H9 (cell line): ENCODE results near the gene NKAPL. TPM values are rescaled to one million over a fixed set of nuclear protein-coding genes. Genes with fewer than 3 reads are reported as not detected.

ENCODE experiments used
- DNase-seq: peaks from one replicate; pipeline ENCODE4 v3.0.0-alpha.2; 2017
- H2AFZ ChIP-seq: one replicate; pipeline ENCODE4 v1.6.1; 2013; ENCODE audit warnings: mild to moderate bottlenecking, low read length, control low read depth, moderate library complexity
- H2AK5ac ChIP-seq: 2 replicates; pipeline ENCODE4 v1.6.1; 2013; ENCODE audit warnings: low read length, control low read depth, mixed read lengths; ENCODE audit not compliant: insufficient read length
- H2BK120ac ChIP-seq: one replicate; pipeline ENCODE4 v1.6.1; 2013; ENCODE audit warnings: low read depth, mild to moderate bottlenecking, low read length, control low read depth, inconsistent platforms; ENCODE audit not compliant: poor library complexity, severe bottlenecking
- H2BK12ac ChIP-seq: 2 replicates; pipeline ENCODE4 v1.6.1; 2013; ENCODE audit warnings: low read length, control low read depth, mixed read lengths, low read depth; ENCODE audit not compliant: insufficient read length
- H2BK15ac ChIP-seq: 2 replicates; pipeline ENCODE4 v1.6.1; 2013; ENCODE audit warnings: low read depth, low read length, control low read depth
- H2BK20ac ChIP-seq: one replicate; pipeline ENCODE4 v1.6.1; 2013; ENCODE audit warnings: low read depth, mild to moderate bottlenecking, low read length, control low read depth, inconsistent platforms; ENCODE audit not compliant: poor library complexity, severe bottlenecking
- H2BK5ac ChIP-seq: 2 replicates; pipeline ENCODE4 v1.6.1; 2013; ENCODE audit warnings: low read length, control low read depth, mixed read lengths; ENCODE audit not compliant: insufficient read length
- H3K14ac ChIP-seq: 2 replicates; pipeline ENCODE4 v1.6.1; 2013; ENCODE audit warnings: low read length, control low read depth; ENCODE audit not compliant: insufficient read depth
- H3K18ac ChIP-seq: 2 replicates; pipeline ENCODE4 v1.6.1; 2013; ENCODE audit warnings: low read depth, mild to moderate bottlenecking, mixed read lengths, low read length, control low read depth; ENCODE audit not compliant: insufficient read length
- H3K23ac ChIP-seq: 2 replicates; pipeline ENCODE4 v1.6.1; 2013; ENCODE audit warnings: low read length, control low read depth, mixed read lengths, low read depth; ENCODE audit not compliant: insufficient read length
- H3K23me2 ChIP-seq: 2 replicates; pipeline ENCODE4 v1.6.1; 2013; ENCODE audit warnings: low read depth, mild to moderate bottlenecking, mixed read lengths, low read length, control low read depth; ENCODE audit not compliant: insufficient read length, poor library complexity, severe bottlenecking
- H3K27ac ChIP-seq: 2 replicates; pipeline ENCODE4 v1.5.1; 2013; ENCODE audit warnings: low read length, control low read depth, mixed read lengths, low read depth; ENCODE audit not compliant: insufficient read length
- H3K27me3 ChIP-seq: 2 replicates; pipeline ENCODE4 v1.6.1; 2013; ENCODE audit warnings: low read length, control low read depth, inconsistent platforms; ENCODE audit not compliant: insufficient read depth
- H3K4ac ChIP-seq: 2 replicates; pipeline ENCODE4 v1.6.1; 2013; ENCODE audit warnings: low read depth, mild to moderate bottlenecking, control low read depth, inconsistent platforms, low read length, moderate library complexity
- H3K4me1 ChIP-seq: 2 replicates; pipeline ENCODE4 v1.6.1; 2013; ENCODE audit warnings: low read length, control low read depth, inconsistent platforms; ENCODE audit not compliant: insufficient read depth
- H3K4me2 ChIP-seq: 2 replicates; pipeline ENCODE4 v1.6.1; 2013; ENCODE audit warnings: low read length, control low read depth, mixed read lengths; ENCODE audit not compliant: insufficient read length, insufficient read depth
- H3K56ac ChIP-seq: 2 replicates; pipeline ENCODE4 v1.6.1; 2013; ENCODE audit warnings: low read depth, mild to moderate bottlenecking, mixed read lengths, low read length, control low read depth; ENCODE audit not compliant: insufficient read length
- H3K79me1 ChIP-seq: 2 replicates; pipeline ENCODE4 v1.6.1; 2013; ENCODE audit warnings: low read depth, mild to moderate bottlenecking, moderate library complexity, low read length, control low read depth, inconsistent platforms; ENCODE audit not compliant: insufficient read depth, poor library complexity, severe bottlenecking
- H3K79me2 ChIP-seq: 2 replicates; pipeline ENCODE4 v1.6.1; 2013; ENCODE audit warnings: low read length, control low read depth, inconsistent platforms; ENCODE audit not compliant: insufficient read depth
- H3K9ac ChIP-seq: 2 replicates; pipeline ENCODE4 v1.6.1; 2013; ENCODE audit warnings: low read length, control low read depth, mixed read lengths; ENCODE audit not compliant: insufficient read length; ENCODE audit errors: extremely low read depth
- H3K9me3 ChIP-seq: one replicate; pipeline ENCODE4 v1.6.1; 2013; ENCODE audit warnings: low read depth, low read length, inconsistent platforms; ENCODE audit not compliant: control insufficient read depth
- H3T11ph ChIP-seq: one replicate; pipeline ENCODE4 v1.6.1; 2013; ENCODE audit warnings: mild to moderate bottlenecking, low read length, control low read depth, inconsistent platforms
- H4K20me1 ChIP-seq: one replicate; pipeline ENCODE4 v1.6.1; 2013; ENCODE audit not compliant: control insufficient read depth, insufficient read length, insufficient read depth
- H4K5ac ChIP-seq: 2 replicates; pipeline ENCODE4 v1.6.1; 2013; ENCODE audit warnings: low read depth, mild to moderate bottlenecking, mixed read lengths, low read length, control low read depth; ENCODE audit not compliant: insufficient read length
- H4K8ac ChIP-seq: replicated peaks from 2 replicates; pipeline ENCODE4 v1.6.1; 2013; ENCODE audit warnings: low read length, control low read depth, mixed read lengths, low read depth; ENCODE audit not compliant: insufficient read length
- H4K91ac ChIP-seq: 2 replicates; pipeline ENCODE4 v1.6.1; 2013; ENCODE audit warnings: low read depth, mild to moderate bottlenecking, moderate library complexity, mixed read lengths, low read length, control low read depth; ENCODE audit not compliant: insufficient read length
- H3K27ac Mint-ChIP-seq, 3 experiments: 2 replicates in 2 of 3; 3 replicates in 1 of 3; pipeline ENCODE4 v1.8.0; 2020 to 2021; ENCODE audit warnings: mixed read lengths in 3 of 3, mild to moderate bottlenecking in 1 of 3, moderate library complexity in 1 of 3
- H3K27me3 Mint-ChIP-seq: 2 replicates; pipeline ENCODE4 v1.8.0; 2021; ENCODE audit warnings: low read depth, mild to moderate bottlenecking, moderate library complexity, mixed read lengths
- H3K36me3 Mint-ChIP-seq, 3 experiments: 2 replicates in 2 of 3; 3 replicates in 1 of 3; pipeline ENCODE4 v1.8.0; 2020 to 2021; ENCODE audit warnings: low read depth in 3 of 3, mixed read lengths in 3 of 3; ENCODE audit not compliant: insufficient read depth in 1 of 3
- H3K4me1 Mint-ChIP-seq, 2 experiments: 2 replicates each; pipeline ENCODE4 v1.8.0; 2020; ENCODE audit warnings: mixed read lengths in 2 of 2
- H3K4me3 Mint-ChIP-seq, 2 experiments: 2 replicates in 1 of 2; 3 replicates in 1 of 2; pipeline ENCODE4 v1.8.0; 2020 to 2021; ENCODE audit warnings: mild to moderate bottlenecking in 2 of 2, mixed read lengths in 2 of 2, moderate library complexity in 1 of 2
- H3K9me3 Mint-ChIP-seq, 2 experiments: 2 replicates in 1 of 2; 3 replicates in 1 of 2; pipeline ENCODE4 v1.8.0; 2020; ENCODE audit warnings: mild to moderate bottlenecking in 2 of 2, mixed read lengths in 2 of 2, moderate library complexity in 1 of 2
- WGBS: extraction: QIAGEN DNeasy Blood & Tissue Kit; methylation state at CpG from one replicate; pipeline ENCODE4 v1.1.7; 2013; ENCODE audit warnings: missing lambda C conversion rate, low lambda C conversion rate, mixed read lengths; ENCODE audit not compliant: insufficient read length; ENCODE audit errors: extremely low coverage; 5-methylcytosine and 5-hydroxymethylcytosine counted together
- total RNA-seq: library from RNA; stranded (reverse); gene quantifications from 2 replicates; pipeline ENCODE4 v1.2.1, GENCODE V29; 2021
- TF ChIP-seq, protein P1 (sequence below): fragments of 200-600 bp; sonication (generic); conservative IDR thresholded peaks from 3 replicates; pipeline ENCODE4 v1.8.0; 2021; ENCODE audit warnings: antibody characterized with exemption, mild to moderate bottlenecking

Gene NKAPL
- total RNA-seq, 1 experiment from 2014 or later: not detected

DNA sequence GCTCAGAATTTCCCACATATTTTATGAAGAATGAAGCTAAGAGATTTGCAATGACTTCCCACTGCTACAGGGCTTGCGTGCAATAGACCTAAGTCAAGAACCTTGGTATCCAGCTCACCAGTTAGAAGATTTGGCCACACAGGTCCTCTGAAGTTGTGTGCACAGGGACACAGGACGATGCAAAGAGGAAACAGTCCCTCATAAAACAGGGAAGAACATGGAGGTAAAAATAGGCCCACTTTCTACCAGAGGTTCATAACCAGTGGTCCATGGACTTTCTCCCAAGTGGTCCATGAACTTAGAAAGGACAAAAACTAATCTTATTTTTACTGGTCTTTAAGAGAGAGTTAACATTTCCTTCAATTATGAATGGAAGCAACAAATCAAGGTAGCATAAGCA is 8.3 kb upstream of the NKAPL start:
- Histone ChIP-seq H2AFZ (no peak overlapping the region), H2BK12ac (no peak overlapping the region), H3K27me3 (no peaks in the 10 kb centered on the region; the same call in 1 of the 2 replicates), H2BK15ac (no peak overlapping the region), H2BK20ac (no peak overlapping the region), H3K23me2 (peaks cover 4% of the 10 kb centered on the region), H3K18ac (no peak overlapping the region), H4K91ac (no peak overlapping the region), H3K79me2 (peaks cover 3% of the 10 kb centered on the region; the same call in 1 of the 2 replicates), H4K20me1 (no peaks in the 10 kb centered on the region), H4K8ac (no peak overlapping the region), H3K79me1 (no peaks in the 10 kb centered on the region), H3K4ac (no peak overlapping the region), H3T11ph (no peak overlapping the region), H3K56ac (no peak overlapping the region), H3K23ac (no peak overlapping the region), H3K4me1 (no peaks in the 10 kb centered on the region), H4K5ac (no peak overlapping the region), H3K4me2 (peak overlapping the region; percentile 69), H3K14ac (no peak overlapping the region), H3K9me3 (no peaks in the 10 kb centered on the region), H2BK120ac (no peak overlapping the region), H3K9ac (peak overlapping the region; percentile 26), H2BK5ac (no peak overlapping the region), H3K27ac (no peak overlapping the region), H2AK5ac (no peak overlapping the region)
- DNase-seq: no peak
- TF ChIP-seq, protein P1, sequence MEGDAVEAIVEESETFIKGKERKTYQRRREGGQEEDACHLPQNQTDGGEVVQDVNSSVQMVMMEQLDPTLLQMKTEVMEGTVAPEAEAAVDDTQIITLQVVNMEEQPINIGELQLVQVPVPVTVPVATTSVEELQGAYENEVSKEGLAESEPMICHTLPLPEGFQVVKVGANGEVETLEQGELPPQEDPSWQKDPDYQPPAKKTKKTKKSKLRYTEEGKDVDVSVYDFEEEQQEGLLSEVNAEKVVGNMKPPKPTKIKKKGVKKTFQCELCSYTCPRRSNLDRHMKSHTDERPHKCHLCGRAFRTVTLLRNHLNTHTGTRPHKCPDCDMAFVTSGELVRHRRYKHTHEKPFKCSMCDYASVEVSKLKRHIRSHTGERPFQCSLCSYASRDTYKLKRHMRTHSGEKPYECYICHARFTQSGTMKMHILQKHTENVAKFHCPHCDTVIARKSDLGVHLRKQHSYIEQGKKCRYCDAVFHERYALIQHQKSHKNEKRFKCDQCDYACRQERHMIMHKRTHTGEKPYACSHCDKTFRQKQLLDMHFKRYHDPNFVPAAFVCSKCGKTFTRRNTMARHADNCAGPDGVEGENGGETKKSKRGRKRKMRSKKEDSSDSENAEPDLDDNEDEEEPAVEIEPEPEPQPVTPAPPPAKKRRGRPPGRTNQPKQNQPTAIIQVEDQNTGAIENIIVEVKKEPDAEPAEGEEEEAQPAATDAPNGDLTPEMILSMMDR: no peak
- H3K27ac Mint-ChIP-seq: no peak overlapping the region
- no peaks in the 10 kb centered on the region for H3K9me3 Mint-ChIP-seq
- peaks cover 13 to 14% of the 10 kb centered on the region in 2 experiments for H3K4me1 Mint-ChIP-seq
- peak overlapping the region; percentile 78 to 96 for H3K4me3 Mint-ChIP-seq
- peaks cover 6 to 31% (median 23%) of the 10 kb centered on the region in 3 experiments; a peak in 6 of 7 replicates for H3K36me3 Mint-ChIP-seq
- no CpG with 5 or more reads among the region's 2 CpGs for WGBS
- peaks cover 1% of the 10 kb centered on the region; the same call in 1 of the 2 replicates for H3K27me3 Mint-ChIP-seq
